22Rv1 (cell line): Measurements from ENCODE around the gene HIVEP2.

Experiments used
- ZFX ChIP-seq: fragments of 450-650 bp; IDR thresholded peaks from 2 replicates; pipeline ENCODE4 v1.6.1; 2017; ENCODE audit warnings: antibody characterized with exemption, borderline replicate concordance
- TF ChIP-seq, protein P1 (sequence below): fragments of 450-650 bp; IDR thresholded peaks from 2 replicates; pipeline ENCODE4 v1.5.1; 2017; ENCODE audit warnings: mild to moderate bottlenecking

DNA sequence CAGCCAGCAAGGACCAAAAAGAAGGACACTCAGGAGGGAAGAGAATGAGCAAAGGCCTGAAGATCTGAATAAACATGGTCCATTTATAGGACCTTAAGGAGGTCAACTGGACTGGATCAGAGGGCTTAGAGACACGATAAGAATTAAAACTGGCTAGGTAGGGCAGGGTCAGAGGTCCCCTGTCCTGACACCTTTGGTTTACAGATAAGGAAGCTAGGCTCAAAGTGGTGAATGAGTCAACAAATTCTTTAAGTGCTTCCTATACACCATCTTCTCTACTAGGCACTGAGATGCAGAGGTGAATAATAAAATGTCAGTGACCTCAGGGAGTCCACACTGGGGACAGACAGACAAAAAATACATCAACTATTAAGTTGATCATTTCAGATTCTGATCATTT lies 70.3 kb downstream of the HIVEP2 start:
- TF ChIP-seq, protein P1, sequence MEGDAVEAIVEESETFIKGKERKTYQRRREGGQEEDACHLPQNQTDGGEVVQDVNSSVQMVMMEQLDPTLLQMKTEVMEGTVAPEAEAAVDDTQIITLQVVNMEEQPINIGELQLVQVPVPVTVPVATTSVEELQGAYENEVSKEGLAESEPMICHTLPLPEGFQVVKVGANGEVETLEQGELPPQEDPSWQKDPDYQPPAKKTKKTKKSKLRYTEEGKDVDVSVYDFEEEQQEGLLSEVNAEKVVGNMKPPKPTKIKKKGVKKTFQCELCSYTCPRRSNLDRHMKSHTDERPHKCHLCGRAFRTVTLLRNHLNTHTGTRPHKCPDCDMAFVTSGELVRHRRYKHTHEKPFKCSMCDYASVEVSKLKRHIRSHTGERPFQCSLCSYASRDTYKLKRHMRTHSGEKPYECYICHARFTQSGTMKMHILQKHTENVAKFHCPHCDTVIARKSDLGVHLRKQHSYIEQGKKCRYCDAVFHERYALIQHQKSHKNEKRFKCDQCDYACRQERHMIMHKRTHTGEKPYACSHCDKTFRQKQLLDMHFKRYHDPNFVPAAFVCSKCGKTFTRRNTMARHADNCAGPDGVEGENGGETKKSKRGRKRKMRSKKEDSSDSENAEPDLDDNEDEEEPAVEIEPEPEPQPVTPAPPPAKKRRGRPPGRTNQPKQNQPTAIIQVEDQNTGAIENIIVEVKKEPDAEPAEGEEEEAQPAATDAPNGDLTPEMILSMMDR = no peak
- TF ChIP-seq ZFX = no peak
